GM19238 (cell line): ENCODE measurements around the gene STAG1.
"Not testable (repeated sequence)": the region's sequence is repeated elsewhere in the genome, so short reads cannot be mapped to it uniquely, and the experiment has no call there.

ENCODE experiments used
- DNase-seq: peaks from one replicate; pipeline ENCODE4 v3.0.0; 2011; ENCODE audit warnings: low spot score; ENCODE audit not compliant: insufficient read length

Gene STAG1

GRCh38 chr3:136602818-136603217, 149.4 kb downstream of the STAG1 start:
- no peak for DNase-seq

DNA sequence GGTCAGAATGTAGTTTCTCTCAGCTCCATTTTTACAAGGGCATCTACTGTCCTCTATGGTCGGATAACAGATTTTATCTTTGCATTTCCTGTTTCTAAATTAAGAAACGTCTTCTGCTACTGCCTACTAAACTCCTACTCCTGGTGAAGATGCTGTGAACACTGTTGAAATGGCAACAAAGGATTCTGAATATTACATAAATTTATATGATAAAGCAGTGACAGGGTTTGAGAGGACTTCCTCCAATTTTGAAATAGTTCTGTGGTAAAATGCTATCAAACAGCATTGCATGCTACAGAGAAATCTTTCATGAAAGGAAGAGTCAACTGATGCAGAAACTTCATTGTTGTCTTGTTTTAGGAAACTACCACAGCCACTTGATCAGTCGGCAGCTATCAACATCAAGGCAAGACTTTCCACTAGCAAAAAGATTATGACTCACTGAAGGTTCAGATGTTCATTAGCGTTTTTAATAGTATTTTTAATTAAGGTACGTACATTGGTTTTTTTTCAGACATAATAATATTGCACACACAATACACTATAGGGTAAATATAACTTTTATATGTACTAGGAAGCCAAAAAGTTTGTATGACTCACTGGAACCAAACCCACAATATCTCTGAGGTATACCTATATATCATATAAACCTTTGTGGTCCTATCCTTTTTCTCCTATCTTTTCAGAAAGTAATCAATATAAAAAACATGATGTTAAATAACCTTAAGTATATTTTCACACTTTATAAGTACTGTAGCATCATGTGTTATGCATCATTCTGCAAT, 156.1 kb downstream of the STAG1 start:
- no peak for DNase-seq

- DNase-seq, result no peak
Observed at GRCh38 chr3:136586580-136586979, 165.6 kb downstream of the STAG1 start.

DNA sequence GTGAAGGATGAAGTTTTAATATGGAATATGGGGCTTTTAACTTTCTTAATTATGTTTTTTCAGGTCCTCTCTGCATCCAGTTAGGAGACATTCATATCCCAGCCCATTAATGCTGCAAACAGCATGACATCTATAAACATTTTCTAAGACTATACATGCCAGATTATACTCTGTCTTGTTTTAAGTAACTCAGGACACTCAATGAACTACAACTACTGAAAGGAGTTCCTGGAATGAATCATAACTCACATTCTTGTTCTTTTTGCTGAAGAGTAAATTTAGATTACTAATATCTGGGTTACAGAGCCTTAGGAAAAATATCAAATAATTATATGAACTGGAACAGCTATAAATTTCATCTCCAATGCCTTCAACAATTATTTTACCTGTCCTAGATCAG, 167.4 kb downstream of the STAG1 start:
- no peak for DNase-seq

DNA sequence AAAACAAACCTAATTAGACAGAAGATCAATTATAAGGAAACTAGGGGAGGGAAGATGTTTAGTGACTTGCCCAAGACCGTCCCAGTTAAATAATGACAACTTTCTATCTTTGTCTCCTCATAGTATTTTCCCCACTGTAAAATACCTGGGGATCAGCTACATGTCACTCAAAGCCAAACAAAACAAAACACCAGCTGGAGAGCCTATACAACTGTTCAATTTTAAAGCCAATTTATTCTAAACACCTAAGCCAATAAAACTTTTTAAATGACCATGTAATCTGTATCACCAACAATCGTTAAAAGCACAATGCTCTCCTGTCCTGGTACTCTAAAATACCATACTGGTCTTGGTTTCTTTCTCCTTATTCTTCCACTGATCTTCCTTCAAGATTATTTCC, 168.4 kb downstream of the STAG1 start:
- no peak for DNase-seq

DNA sequence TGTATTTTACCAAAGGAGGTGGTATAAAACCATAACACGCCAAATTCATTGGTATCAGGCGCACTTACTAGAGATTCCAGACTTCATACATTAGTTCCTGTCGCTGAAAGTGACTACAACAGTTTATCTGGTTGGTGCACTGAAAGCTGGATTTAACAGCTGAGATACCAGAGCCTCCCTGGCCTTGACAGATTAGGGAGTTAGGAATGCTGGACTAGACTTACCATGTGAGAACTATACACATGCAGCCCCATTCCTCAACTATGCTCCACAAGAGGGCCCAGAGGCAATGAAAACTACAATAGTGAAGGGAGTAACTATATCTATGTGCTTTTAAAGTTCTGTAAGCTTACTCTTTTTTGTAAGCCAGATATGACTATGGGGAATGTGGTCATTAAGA, 174.4 kb downstream of the STAG1 start:
- DNase-seq, result no peak

DNA sequence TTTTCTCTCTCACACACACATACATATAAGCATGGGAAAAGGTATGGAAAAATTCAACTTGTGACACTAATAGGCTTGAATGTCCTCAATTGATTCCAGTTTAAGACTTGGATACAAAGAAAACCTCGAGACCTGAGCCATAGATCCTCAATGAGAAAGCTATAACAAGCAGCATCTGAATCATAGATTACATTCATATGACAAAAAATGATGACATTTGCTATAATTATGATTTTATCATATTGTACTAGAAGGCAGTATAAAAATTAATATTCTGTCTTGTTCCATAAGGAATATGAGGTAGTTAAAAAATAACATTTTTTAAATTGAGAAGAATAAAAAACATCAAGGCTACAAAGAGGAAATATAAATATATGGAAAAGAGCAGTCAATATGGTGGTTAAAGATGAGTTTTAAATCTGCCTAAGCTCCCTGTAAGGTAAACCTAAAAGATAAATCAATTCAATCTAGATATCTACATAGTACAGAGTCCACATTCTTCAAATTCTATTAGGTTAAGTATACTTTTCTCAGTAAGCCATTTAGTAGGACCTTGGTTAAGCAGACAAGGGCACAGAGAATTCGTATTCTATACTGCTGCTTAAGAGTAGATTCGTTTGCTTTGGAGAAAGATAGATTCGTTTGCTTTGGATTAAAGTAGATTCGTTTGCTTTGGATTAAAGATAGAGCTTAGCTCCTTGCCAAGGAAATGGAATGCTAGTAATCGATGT, 175.7 kb downstream of the STAG1 start:
- DNase-seq, result no peak

DNA sequence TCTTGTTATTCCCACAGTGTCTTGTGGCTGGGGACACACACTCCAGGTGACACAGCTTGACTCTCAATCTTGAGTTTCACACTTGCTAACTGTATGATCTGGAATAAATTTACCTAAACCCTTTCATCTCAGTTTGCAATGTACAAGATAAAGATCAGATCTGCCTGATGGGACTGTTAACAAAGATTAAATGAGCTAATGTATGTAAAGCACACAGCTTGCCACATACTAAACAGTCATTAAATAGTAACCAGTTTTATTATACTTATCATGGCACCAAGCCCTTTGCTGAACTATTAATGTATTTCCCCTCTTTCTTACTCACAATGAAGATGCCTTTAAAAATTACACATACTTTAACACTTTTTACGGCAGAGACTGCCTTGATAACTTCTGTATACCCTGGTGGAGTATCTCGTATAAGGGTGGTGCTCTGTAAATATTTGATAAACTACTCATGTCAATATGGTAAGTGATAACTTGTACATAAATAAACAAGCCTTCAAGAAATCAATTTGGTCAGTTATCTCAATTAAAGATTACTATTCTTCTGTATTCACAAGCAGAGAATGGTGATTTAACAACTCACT, 184.5 kb downstream of the STAG1 start:
- no peak for DNase-seq

GRCh38 chr3:136564962-136565361, 187.2 kb downstream of the STAG1 start:
- DNase-seq, result not testable (repeated sequence)

DNA sequence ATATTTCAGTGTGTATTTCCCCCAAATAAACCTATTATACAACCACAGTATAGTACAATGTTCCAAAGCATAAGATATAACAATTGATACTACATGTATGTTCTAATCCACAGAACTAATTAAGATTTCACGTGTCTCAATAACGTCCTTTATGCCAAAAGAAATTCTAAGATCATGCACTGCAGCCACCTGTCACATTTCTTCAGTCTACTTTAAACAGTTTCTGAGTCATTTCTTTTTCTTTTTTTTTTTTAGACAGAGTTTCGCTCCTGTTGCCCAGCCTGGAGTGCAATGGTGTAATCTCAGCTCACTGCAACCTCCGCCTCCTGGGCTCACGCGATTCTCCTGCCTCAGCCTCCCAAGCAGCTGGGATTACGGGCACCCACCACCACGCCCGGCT, 190.2 kb downstream of the STAG1 start:
- no peak for DNase-seq

GRCh38 chr3:136559896-136560295, 192.3 kb downstream of the STAG1 start:
- DNase-seq, result no peak

- not testable (repeated sequence) for DNase-seq
Observed at GRCh38 chr3:136549461-136549860, 202.7 kb downstream of the STAG1 start.

GRCh38 chr3:136547293-136547692, 204.9 kb downstream of the STAG1 start:
- no peak for DNase-seq

- no peak for DNase-seq
Observed at GRCh38 chr3:136546720-136547119, 205.5 kb downstream of the STAG1 start.

GRCh38 chr3:136545664-136546268, 206.4 kb downstream of the STAG1 start:
- no peak for DNase-seq

GRCh38 chr3:136544532-136544931, 207.6 kb downstream of the STAG1 start:
- no peak for DNase-seq

GRCh38 chr3:136543385-136543784, 208.8 kb downstream of the STAG1 start:
- no peak for DNase-seq

DNA sequence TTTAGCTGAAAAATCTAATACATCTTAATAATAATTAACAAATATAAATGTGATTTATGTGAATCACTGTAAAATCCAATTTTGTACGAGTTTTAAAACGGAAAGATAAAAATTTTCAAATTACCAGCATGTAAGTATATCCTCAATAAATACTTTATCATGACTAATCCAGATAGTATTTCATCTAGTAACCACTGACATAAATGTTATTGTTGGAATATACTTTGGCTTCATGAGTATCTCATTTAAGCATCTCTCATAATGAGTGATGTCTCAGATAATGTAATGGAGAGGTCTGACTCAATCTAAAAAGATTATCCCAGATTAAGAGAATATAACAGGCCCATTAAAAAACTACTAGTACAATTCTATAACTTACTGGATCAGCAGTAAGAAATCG, 216.3 kb downstream of the STAG1 start:
- DNase-seq, result no peak

DNA sequence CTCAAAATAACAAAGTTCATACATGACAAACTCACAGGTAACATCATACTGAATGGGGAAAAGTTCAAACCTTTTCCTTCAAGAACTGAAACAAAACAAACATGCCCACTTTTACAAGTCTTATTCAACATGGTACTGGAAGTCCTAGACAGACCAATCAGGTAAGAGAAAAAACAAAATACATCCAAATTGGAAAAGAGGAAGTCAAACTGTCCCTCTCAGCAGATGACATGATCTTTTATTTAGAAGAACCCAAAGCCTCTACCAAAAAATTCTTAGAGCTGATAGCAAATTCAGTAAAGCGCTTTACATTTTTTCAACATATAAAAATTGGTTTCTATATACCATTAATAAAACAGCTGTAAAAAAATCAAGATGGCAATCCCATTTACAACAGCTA, 219.4 kb downstream of the STAG1 start:
- no peak for DNase-seq

DNA sequence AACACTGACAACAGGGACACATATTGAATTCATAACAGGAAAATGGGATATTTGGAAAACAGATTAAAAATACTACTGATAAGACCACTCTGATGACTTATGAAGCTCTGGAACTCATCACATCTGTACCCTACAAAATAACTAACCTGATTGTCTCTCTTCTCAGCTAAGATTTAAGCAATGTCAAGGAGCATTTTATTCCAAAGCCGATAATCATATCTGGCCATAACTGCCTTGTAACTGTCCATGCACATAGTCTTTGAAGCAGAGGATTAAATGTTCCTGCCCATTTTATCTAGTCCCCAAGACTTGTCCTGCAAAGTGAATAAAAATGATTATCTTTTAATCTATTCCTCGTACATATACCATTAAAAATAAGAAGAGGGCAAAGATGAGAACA, 234.1 kb downstream of the STAG1 start:
- DNase-seq, result no peak

DNA sequence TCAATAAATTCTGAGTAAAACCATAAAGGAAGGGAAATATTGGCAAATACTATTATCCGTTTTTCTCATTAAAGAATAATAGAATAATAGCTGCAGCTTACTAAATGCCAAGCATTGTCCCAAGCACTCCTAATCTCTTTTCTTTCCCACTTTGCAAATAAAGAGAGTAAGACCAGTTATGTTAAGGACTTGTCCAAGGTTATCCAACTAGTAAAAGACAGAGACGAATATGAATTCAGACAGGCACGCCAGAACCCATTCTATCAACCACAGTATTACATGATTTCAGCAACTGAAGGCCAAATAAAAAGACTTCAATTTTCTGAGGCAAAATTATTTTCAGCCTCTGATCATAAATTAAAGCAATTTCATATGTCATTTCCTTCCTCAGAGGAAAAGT, 235.5 kb downstream of the STAG1 start:
- no peak for DNase-seq

DNA sequence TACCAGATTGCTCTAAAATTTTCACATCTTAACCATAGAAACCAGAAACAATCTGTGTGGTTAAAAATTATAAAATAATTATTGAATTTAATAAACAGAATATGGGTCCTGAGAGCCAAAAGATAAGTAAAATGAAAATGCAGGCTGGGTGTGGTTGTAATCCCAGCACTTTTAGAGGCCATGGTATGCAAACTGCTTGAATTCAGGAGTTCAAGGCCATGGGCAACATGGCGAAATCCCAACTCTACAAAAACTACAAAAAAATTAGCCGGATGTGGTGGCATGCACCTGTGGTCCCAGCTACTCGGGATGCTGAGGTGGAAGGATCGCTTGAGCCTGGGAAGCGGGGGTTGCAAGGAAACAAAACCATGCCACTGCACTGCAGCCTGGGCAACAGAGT, 236.1 kb downstream of the STAG1 start:
- no peak for DNase-seq
